ENCODE measurements around the gene MFSD11. TPM values are rescaled to one million over a fixed set of nuclear protein-coding genes. Genes with fewer than 3 reads are reported as not detected.

MFSD11 gene
- total RNA-seq, 1 donor from 2014 or later = 31.1 TPM

DNA sequence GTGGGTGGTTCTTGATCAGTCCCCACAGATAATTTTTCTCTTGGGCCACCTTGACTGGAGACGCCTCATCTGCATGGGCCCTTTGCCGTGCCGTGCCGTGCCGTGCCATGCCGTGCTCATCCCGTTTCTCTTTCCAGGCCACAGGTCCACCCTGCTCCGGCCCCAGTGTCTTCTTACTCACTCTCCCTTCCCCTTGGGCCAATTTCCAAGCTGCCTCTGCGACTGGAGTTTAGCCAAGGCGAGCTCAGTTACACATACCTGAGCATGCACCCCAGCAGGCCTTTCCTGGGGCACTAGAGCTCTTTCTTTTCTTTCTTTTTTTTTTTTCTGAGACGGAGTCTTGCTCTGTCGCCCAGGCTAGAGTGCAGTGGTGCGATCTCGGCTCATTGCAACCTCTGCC, 89.8 kb downstream of the MFSD11 start:
- no peak overlapping the region for H3K27ac Mint-ChIP-seq (ENCODE audit: unreplicated experiment)
- peaks cover 2% of the 10 kb centered on the region for H3K36me3 Mint-ChIP-seq (ENCODE audit: low read depth)
- no peak for DNase-seq (ENCODE audit: low spot score)
- H3K4me1 Mint-ChIP-seq (ENCODE audit: low read depth) = no peaks in the 10 kb centered on the region
- H3K27me3 Mint-ChIP-seq (ENCODE audit: low read depth) = peaks cover 33% of the 10 kb centered on the region
- TF ChIP-seq, protein P1, sequence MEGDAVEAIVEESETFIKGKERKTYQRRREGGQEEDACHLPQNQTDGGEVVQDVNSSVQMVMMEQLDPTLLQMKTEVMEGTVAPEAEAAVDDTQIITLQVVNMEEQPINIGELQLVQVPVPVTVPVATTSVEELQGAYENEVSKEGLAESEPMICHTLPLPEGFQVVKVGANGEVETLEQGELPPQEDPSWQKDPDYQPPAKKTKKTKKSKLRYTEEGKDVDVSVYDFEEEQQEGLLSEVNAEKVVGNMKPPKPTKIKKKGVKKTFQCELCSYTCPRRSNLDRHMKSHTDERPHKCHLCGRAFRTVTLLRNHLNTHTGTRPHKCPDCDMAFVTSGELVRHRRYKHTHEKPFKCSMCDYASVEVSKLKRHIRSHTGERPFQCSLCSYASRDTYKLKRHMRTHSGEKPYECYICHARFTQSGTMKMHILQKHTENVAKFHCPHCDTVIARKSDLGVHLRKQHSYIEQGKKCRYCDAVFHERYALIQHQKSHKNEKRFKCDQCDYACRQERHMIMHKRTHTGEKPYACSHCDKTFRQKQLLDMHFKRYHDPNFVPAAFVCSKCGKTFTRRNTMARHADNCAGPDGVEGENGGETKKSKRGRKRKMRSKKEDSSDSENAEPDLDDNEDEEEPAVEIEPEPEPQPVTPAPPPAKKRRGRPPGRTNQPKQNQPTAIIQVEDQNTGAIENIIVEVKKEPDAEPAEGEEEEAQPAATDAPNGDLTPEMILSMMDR (IDR thresholded peaks at IDR 0.05) = no peak
- no peaks in the 10 kb centered on the region for H3K9me3 Mint-ChIP-seq (ENCODE audit: low read depth)
- H3K4me3 Mint-ChIP-seq (ENCODE audit: unreplicated experiment) = no peak overlapping the region

Small RNAs within 50 kb of the gene (microRNA-seq; reads per million reads assigned to microRNA genes)
- 3.9 reads per million for gene MIR636 (ENCODE audit: borderline number of aligned reads)

Other genes starting within 250 kb of the MFSD11 start
- 4.7 to 5.4 TPM (median 4.9 TPM) in 3 replicates for gene RHBDF2, start 236.7 kb upstream of the MFSD11 start, total RNA-seq
- gene CYGB, start 200.4 kb upstream of the MFSD11 start, total RNA-seq = 0.48 to 5.4 TPM (median 4.6 TPM) in 3 replicates
- gene PRCD, start 198.1 kb upstream of the MFSD11 start, total RNA-seq = 0.55 to 1.0 TPM (median 0.92 TPM) in 3 replicates
- 1.5 to 3.0 TPM (median 2.8 TPM) in 3 replicates for gene ST6GALNAC2, start 152.3 kb upstream of the MFSD11 start, total RNA-seq
- not detected in 3 replicates for gene ST6GALNAC1, start 94.4 kb upstream of the MFSD11 start, total RNA-seq
- 141 to 200 TPM (median 197 TPM) in 3 replicates for gene MXRA7, start 27.2 kb upstream of the MFSD11 start, total RNA-seq
- gene JMJD6, start 11.5 kb upstream of the MFSD11 start, total RNA-seq = 22.4 to 27.2 TPM (median 25.0 TPM) in 3 replicates
- gene METTL23, start 11.3 kb upstream of the MFSD11 start, total RNA-seq = 24.3 to 28.4 TPM (median 27.0 TPM) in 3 replicates
- gene SRSF2, start 788 bp upstream of the MFSD11 start, total RNA-seq = 94.4 to 183 TPM (median 95.2 TPM) in 3 replicates
- 0.20 to 0.33 TPM (median 0.31 TPM) in 3 replicates for gene MGAT5B, start 130.3 kb downstream of the MFSD11 start, total RNA-seq